ENCODE measurements around the gene TOM1L2. TPM values are rescaled to one million over a fixed set of nuclear protein-coding genes. Genes with fewer than 3 reads are reported as not detected.
"Not testable (repeated sequence)": the region's sequence is repeated elsewhere in the genome, so short reads cannot be mapped to it uniquely, and the experiment has no call there.

Gene TOM1L2
- total RNA-seq, 1 experiment from 2014 or later: 24.1 TPM

- Histone ChIP-seq H3K36me3 (ENCODE audit: control insufficient read depth in 1 of 2, insufficient read depth in 2 of 2, low read length in 2 of 2) (no peaks in the 10 kb centered on the region), H3K9ac (ENCODE audit: low read length) (peak overlapping the region; percentile 35), H3K9me2 (ENCODE audit: insufficient read depth) (no peaks in the 10 kb centered on the region), H4K20me1 (ENCODE audit: insufficient read depth) (no peaks in the 10 kb centered on the region), H3K27ac (ENCODE audit: low read depth, low read length) (peak overlapping the region; percentile 88), H3K4me1 (ENCODE audit: control insufficient read depth in 1 of 2, insufficient read depth in 2 of 2, low read length in 2 of 2) (peaks cover 39 to 51% of the 10 kb centered on the region in 2 experiments), H3K4me3 (replicated peaks in 1 of 2; ENCODE audit: low read depth in 1 of 2, low read length in 2 of 2) (no peak overlapping the region), H3K4me2 (ENCODE audit: low read length) (peak overlapping the region; percentile 63), H2AFZ (ENCODE audit: low read depth, low read length, poor library complexity, severe bottlenecking) (no peak overlapping the region), H3K27me3 (ENCODE audit: insufficient read depth, low read length) (no peaks in the 10 kb centered on the region), H3K79me2 (ENCODE audit: insufficient read depth, low read length) (peaks cover 7% of the 10 kb centered on the region; the same call in 1 of the 2 replicates), H3K9me3 (ENCODE audit: control insufficient read depth in 1 of 2, insufficient read depth in 1 of 2, low read depth in 1 of 2, low read length in 2 of 2) (no peaks in the 10 kb centered on the region)
- POLR2A ChIA-PET: interaction anchor here (0.7 to 2.4 kb wide), 6 partner anchors 13 to 121 kb away, joined by 3 to 24 read pairs (median 3); partner anchors contain the start of genes DRC3 and TOM1L2
- BruUV-seq (replicated peaks): no TSS peak
- intact Hi-C loops (cut with micrococcal nuclease): no loop called here
- no peak for ATAC-seq
- CTCF ChIA-PET: interaction anchor here (1.0 kb wide), 1 partner anchor 38 kb away, joined by 3 read pairs; no protein-coding TSS in a partner anchor
- TF ChIP-seq POLR2A (IDR thresholded peaks at IDR 0.05; ENCODE audit: borderline replicate concordance, extremely low read depth, insufficient read depth, insufficient read length) (no peak), POLR2AphosphoS5 (IDR thresholded peaks at IDR 0.05; ENCODE audit: low read depth, low read length) (no peak), ZFX (IDR thresholded peaks at IDR 0.05) (no peak), SP1 (IDR thresholded peaks at IDR 0.05; ENCODE audit: low read depth) (no peak), SIN3A (IDR thresholded peaks at IDR 0.05; ENCODE audit: low read depth) (no peak), YY1 (IDR thresholded peaks at IDR 0.05; ENCODE audit: extremely low read depth, insufficient replicate concordance, low read depth, low read length) (no peak)
- RAD21 ChIA-PET (ENCODE audit: low non-redundant PET in 1 of 2, low total read pairs in 2 of 2, uncharacterized antibody in 2 of 2, unreplicated experiment in 2 of 2): interaction anchor here (0.7 to 1.4 kb wide), 3 partner anchors 36 to 720 kb away, joined by 3 to 6 read pairs (median 5); no protein-coding TSS in a partner anchor
- DNase-seq (ENCODE audit: low read depth, low spot score): no peak
Measured at GRCh38 chr17:17957584-17957916, 14.7 kb downstream of the TOM1L2 start.

- RAD21 ChIA-PET (ENCODE audit: low non-redundant PET in 1 of 2, low total read pairs in 2 of 2, uncharacterized antibody in 2 of 2, unreplicated experiment in 2 of 2); H2AFZ ChIP-seq (ENCODE audit: low read depth, low read length, poor library complexity, severe bottlenecking); DNase-seq (ENCODE audit: low read depth, low spot score); BruUV-seq (replicated peaks); H4K20me1 ChIP-seq (ENCODE audit: insufficient read depth); H3K36me3 ChIP-seq (ENCODE audit: control insufficient read depth in 1 of 2, insufficient read depth in 2 of 2, low read length in 2 of 2); H3K9ac ChIP-seq (ENCODE audit: low read length); H3K9me2 ChIP-seq (ENCODE audit: insufficient read depth); ATAC-seq; H3K79me2 ChIP-seq (ENCODE audit: insufficient read depth, low read length); H3K4me3 ChIP-seq (replicated peaks in 1 of 2; ENCODE audit: low read depth in 1 of 2, low read length in 2 of 2); H3K27me3 ChIP-seq (ENCODE audit: insufficient read depth, low read length); H3K27ac ChIP-seq (ENCODE audit: low read depth, low read length); H3K4me2 ChIP-seq (ENCODE audit: low read length); H3K9me3 ChIP-seq (ENCODE audit: control insufficient read depth in 1 of 2, insufficient read depth in 1 of 2, low read depth in 1 of 2, low read length in 2 of 2); intact Hi-C loops (cut with micrococcal nuclease); CTCF ChIA-PET: not testable (repeated sequence)
- POLR2A ChIA-PET: interaction anchor here (1.1 kb wide), 1 partner anchor 15 kb away, joined by 3 read pairs; no protein-coding TSS in a partner anchor
- peaks cover 48 to 58% of the 10 kb centered on the region in 2 experiments for H3K4me1 ChIP-seq (ENCODE audit: control insufficient read depth in 1 of 2, insufficient read depth in 2 of 2, low read length in 2 of 2)
Measured at GRCh38 chr17:17955790-17956341, 16.3 kb downstream of the TOM1L2 start.
